NT2/D1 (cell line): ENCODE measurements around the gene EPHB2.

ENCODE experiments used
- YY1 ChIP-seq: IDR thresholded peaks from 2 replicates; pipeline ENCODE4 v1.6.1; 2011; ENCODE audit not compliant: insufficient read length, insufficient read depth
- ZNF274 ChIP-seq: IDR thresholded peaks from 2 replicates; pipeline ENCODE4 v1.6.1; 2011; ENCODE audit warnings: mild to moderate bottlenecking, low read depth, low read length

DNA sequence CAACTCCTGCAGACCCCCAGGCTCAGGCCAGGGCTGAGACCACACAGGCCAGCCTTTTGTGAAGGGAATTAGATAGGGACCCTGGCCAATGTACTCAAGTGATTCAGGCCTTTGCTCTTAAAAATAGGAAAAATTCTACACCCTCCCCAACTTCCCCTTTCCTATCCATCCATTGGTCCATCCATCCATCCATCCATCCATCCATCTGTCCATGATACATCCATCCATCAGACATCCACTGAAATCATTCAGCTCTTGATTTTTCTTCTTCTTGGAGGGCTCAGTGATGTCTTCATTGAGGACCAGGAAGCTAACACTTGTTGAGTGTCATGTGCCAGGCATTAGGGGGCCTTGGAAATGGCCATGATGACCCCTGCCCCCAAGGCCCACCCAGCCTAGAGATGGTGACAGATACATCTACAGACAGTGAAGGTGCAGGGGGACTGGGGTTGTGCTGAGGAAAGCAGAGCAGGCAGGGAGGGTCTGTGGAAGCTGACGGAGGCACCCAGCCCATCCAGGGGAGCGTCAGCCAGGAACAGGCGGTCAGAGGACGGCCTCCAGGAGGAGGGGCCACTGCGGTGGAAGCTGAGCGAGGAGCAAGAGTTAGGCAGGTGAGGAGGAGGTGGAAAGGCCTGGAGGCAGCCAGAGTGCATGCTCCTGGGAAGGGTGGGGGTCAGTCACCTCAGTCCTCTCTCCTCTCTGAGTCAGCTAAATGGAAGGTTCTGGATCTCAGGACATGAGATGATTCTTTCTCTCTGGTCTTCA lies 81.9 kb downstream of the EPHB2 start:
- TF ChIP-seq YY1 (no peak), ZNF274 (no peak)
